Measurements from ENCODE around the gene SLC46A1. TPM values are rescaled to one million over a fixed set of nuclear protein-coding genes. Genes with fewer than 3 reads are reported as not detected.
A peak's percentile ranks its signal among the peaks of the same experiment; 100 is the strongest.

SLC46A1 gene
- total RNA-seq, 4 donors from 2014 or later, result 4.6 to 9.6 (median 7.4) TPM

GRCh38 chr17:28381141-28381825, 24.7 kb downstream of the SLC46A1 start:
- TF ChIP-seq POLR2AphosphoS5 (IDR thresholded peaks at IDR 0.05) (no peak), POLR2A (IDR thresholded peaks at IDR 0.05; ENCODE audit: low read depth) (no peak), EP300 (IDR thresholded peaks at IDR 0.05) (no peak)
- TF ChIP-seq, protein P1, sequence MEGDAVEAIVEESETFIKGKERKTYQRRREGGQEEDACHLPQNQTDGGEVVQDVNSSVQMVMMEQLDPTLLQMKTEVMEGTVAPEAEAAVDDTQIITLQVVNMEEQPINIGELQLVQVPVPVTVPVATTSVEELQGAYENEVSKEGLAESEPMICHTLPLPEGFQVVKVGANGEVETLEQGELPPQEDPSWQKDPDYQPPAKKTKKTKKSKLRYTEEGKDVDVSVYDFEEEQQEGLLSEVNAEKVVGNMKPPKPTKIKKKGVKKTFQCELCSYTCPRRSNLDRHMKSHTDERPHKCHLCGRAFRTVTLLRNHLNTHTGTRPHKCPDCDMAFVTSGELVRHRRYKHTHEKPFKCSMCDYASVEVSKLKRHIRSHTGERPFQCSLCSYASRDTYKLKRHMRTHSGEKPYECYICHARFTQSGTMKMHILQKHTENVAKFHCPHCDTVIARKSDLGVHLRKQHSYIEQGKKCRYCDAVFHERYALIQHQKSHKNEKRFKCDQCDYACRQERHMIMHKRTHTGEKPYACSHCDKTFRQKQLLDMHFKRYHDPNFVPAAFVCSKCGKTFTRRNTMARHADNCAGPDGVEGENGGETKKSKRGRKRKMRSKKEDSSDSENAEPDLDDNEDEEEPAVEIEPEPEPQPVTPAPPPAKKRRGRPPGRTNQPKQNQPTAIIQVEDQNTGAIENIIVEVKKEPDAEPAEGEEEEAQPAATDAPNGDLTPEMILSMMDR (IDR thresholded peaks at IDR 0.05), result no peak
- Histone ChIP-seq H3K27me3 (no peaks in the 10 kb centered on the region), H3K36me3 (peaks cover 0 to 31% (median 14%) of the 10 kb centered on the region in 4 donors), H3K4me3 (no peak overlapping the region), H3K27ac (replicated peaks in 1 of 4) (no peak overlapping the region), H3K4me1 (peaks cover 8 to 15% (median 11%) of the 10 kb centered on the region in 4 donors), H3K9me3 (no peaks in the 10 kb centered on the region)
- WGBS, result 38% methylated on average over 33 of the region's 72 CpGs
- intact Hi-C loops (cut with DNase I), result no loop called here
- DNase-seq (ENCODE audit: extremely low spot score), result no peak

- no peaks in the 10 kb centered on the region for H3K9me3 ChIP-seq
- H3K27ac ChIP-seq (replicated peaks in 1 of 4), result no peak overlapping the region
- DNase-seq (ENCODE audit: extremely low spot score), result no peak
- H3K4me3 ChIP-seq, result no peak overlapping the region
- TF ChIP-seq, protein P1 (IDR thresholded peaks at IDR 0.05), result no peak
- TF ChIP-seq EP300 (IDR thresholded peaks at IDR 0.05) (no peak), POLR2A (IDR thresholded peaks at IDR 0.05; ENCODE audit: low read depth) (no peak), POLR2AphosphoS5 (IDR thresholded peaks at IDR 0.05) (no peak)
- WGBS, result 79% methylated on average over 10 of the region's 10 CpGs
- peaks cover 6 to 15% (median 11%) of the 10 kb centered on the region in 4 donors for H3K4me1 ChIP-seq
- no peaks in the 10 kb centered on the region for H3K27me3 ChIP-seq
- peaks cover 0 to 22% (median 12%) of the 10 kb centered on the region in 4 donors for H3K36me3 ChIP-seq
- intact Hi-C loops (cut with DNase I), result no loop called here
Observed at GRCh38 chr17:28379814-28380801, 25.9 kb downstream of the SLC46A1 start.

DNA sequence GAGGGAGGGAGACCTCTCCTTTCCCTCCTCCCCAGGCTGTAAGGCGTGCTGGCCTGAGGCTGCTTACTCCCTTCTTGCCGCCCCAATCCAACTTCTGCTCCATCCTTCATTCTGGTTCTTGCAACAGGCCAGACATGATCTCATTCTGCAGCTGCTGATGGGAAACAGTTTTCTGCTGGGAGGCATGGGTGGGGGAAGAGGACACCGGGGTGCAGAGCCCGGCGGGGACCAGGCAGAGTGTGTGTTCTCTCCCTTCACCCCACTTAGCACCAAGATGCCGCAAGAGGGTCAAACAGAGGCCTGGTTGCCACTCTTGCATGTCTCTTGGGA, 33.1 kb downstream of the SLC46A1 start:
- no peak for TF ChIP-seq POLR2A (IDR thresholded peaks at IDR 0.05; ENCODE audit: low read depth)
- TF ChIP-seq EP300 (IDR thresholded peaks at IDR 0.05), result no peak
- TF ChIP-seq, protein P1 (IDR thresholded peaks at IDR 0.05), result no peak
- no peak for TF ChIP-seq POLR2AphosphoS5 (IDR thresholded peaks at IDR 0.05)
- intact Hi-C loops (cut with DNase I), result no loop called here
- Histone ChIP-seq H3K4me1 (peaks cover 30 to 38% (median 33%) of the 10 kb centered on the region in 4 donors), H3K27me3 (no peaks in the 10 kb centered on the region), H3K9me3 (no peaks in the 10 kb centered on the region), H3K4me3 (peak overlapping the region in 3 of 4 donors; percentile 55 to 65 (median 63)), H3K36me3 (peaks cover 0 to 6% (median 1%) of the 10 kb centered on the region in 4 donors), H3K27ac (replicated peaks in 1 of 4) (peak overlapping the region in 2 of 4 donors; percentile 82 to 83)
- 71% methylated on average over 5 of the region's 6 CpGs for WGBS
- DNase-seq (ENCODE audit: extremely low spot score), result no peak

GRCh38 chr17:28372203-28372944, 33.6 kb downstream of the SLC46A1 start:
- WGBS, result 39% methylated on average over 9 of the region's 53 CpGs

More at GRCh38 chr17:28372203-28372944, 33.6 kb downstream of the SLC46A1 start:
- H3K36me3 ChIP-seq, result peaks cover 0 to 6% (median 2%) of the 10 kb centered on the region in 4 donors
- peak overlapping the region; percentile 65 to 83 (median 79) for H3K27ac ChIP-seq (replicated peaks in 1 of 4)
- H3K4me3 ChIP-seq, result peak overlapping the region; percentile 55 to 65 (median 63)
- peaks cover 30 to 38% (median 33%) of the 10 kb centered on the region in 4 donors for H3K4me1 ChIP-seq
- no peaks in the 10 kb centered on the region for H3K27me3 ChIP-seq
- no peak for DNase-seq (ENCODE audit: extremely low spot score)
- H3K9me3 ChIP-seq, result no peaks in the 10 kb centered on the region
- TF ChIP-seq, protein P1 (IDR thresholded peaks at IDR 0.05), result no peak
- TF ChIP-seq POLR2A (IDR thresholded peaks at IDR 0.05; ENCODE audit: low read depth), result no peak
- TF ChIP-seq POLR2AphosphoS5 (IDR thresholded peaks at IDR 0.05), result no peak
- no peak for TF ChIP-seq EP300 (IDR thresholded peaks at IDR 0.05)
- intact Hi-C loops (cut with DNase I), result no loop called here

Data from esophagus muscularis mucosa (tissue), 4 donors.